ENCODE results near the gene AASS.
"Not testable (repeated sequence)": the region's sequence is repeated elsewhere in the genome, so short reads cannot be mapped to it uniquely, and the experiment has no call there.

GRCh38 chr7:122172144-122172543 is 28.1 kb upstream of the AASS start:
- TF ChIP-seq POLR2A, CTCF (IDR thresholded peaks at IDR 0.05): not testable (repeated sequence)
